SU-DHL-6 (cell line): ENCODE results near the gene GABBR2.

Experiments
- EZH2phosphoT487 ChIP-seq: fragments of 200-600 bp; sonication (generic), shearing (Covaris generic); conservative IDR thresholded peaks from 2 replicates; pipeline ENCODE4 v1.6.1; 2018; ENCODE audit warnings: mild to moderate bottlenecking, antibody characterized with exemption, low read length, moderate library complexity, mixed read lengths
- TF ChIP-seq, protein P1 (sequence below): fragments of 200-600 bp; sonication (generic); IDR thresholded peaks from one replicate; pipeline ENCODE4 v1.5.1; 2017; ENCODE audit warnings: antibody characterized with exemption, mild to moderate bottlenecking, low read length, moderate library complexity; ENCODE audit not compliant: insufficient read depth, poor library complexity, severe bottlenecking

DNA sequence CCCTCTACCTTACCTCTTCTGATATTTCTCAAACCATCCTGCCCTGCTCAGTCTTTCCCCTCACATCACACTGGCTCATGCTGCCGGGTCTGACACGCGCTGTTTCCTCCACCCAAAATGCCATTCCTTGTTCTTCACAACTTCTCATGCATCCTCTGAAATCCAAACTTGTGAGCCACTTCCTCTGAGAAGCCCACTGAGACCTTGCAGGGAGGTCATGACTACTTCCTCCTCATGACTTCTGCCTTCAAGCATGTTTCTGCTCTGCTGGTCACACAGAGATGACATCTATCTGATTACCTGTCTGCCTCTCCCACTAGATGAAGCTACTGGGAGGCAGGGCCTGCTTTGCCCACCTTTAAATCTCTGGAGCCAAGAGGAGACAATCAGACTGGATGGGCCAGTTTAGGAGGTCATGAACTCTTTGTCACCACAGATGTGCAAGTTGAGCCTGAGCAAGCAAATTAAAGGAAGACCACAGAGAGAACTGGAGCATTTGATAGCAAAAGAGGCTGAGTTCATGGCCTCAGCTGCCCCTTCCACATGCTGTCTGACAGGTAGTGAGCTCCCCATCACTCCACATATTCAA, 333.5 kb downstream of the GABBR2 start:
- TF ChIP-seq, protein P1, sequence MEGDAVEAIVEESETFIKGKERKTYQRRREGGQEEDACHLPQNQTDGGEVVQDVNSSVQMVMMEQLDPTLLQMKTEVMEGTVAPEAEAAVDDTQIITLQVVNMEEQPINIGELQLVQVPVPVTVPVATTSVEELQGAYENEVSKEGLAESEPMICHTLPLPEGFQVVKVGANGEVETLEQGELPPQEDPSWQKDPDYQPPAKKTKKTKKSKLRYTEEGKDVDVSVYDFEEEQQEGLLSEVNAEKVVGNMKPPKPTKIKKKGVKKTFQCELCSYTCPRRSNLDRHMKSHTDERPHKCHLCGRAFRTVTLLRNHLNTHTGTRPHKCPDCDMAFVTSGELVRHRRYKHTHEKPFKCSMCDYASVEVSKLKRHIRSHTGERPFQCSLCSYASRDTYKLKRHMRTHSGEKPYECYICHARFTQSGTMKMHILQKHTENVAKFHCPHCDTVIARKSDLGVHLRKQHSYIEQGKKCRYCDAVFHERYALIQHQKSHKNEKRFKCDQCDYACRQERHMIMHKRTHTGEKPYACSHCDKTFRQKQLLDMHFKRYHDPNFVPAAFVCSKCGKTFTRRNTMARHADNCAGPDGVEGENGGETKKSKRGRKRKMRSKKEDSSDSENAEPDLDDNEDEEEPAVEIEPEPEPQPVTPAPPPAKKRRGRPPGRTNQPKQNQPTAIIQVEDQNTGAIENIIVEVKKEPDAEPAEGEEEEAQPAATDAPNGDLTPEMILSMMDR = no peak
- no peak for TF ChIP-seq EZH2phosphoT487
